Measurements from ENCODE around the gene PRPF8.
"Not testable (repeated sequence)": the region's sequence is repeated elsewhere in the genome, so short reads cannot be mapped to it uniquely, and the experiment has no call there.

DNA sequence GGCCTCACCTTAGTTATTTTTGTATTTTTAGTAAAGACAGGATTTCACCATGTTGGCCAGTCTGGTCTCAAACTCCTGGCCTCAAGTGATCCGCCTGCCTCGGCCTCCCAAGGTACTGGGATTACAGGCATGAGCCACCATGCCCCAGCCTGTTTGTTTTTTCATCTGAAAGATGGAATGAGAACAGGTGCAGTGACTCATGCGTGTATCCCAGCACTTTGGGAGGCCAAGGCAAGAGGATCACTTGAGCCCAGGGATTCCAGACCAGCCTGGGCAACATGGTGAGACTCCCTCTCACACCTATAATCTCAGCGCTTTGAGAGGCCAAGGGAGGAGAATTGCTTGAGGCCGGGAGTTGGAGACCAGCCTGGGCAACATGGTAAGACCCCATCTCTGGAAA is 15.2 kb upstream of the PRPF8 start:
- TF ChIP-seq, protein P1, sequence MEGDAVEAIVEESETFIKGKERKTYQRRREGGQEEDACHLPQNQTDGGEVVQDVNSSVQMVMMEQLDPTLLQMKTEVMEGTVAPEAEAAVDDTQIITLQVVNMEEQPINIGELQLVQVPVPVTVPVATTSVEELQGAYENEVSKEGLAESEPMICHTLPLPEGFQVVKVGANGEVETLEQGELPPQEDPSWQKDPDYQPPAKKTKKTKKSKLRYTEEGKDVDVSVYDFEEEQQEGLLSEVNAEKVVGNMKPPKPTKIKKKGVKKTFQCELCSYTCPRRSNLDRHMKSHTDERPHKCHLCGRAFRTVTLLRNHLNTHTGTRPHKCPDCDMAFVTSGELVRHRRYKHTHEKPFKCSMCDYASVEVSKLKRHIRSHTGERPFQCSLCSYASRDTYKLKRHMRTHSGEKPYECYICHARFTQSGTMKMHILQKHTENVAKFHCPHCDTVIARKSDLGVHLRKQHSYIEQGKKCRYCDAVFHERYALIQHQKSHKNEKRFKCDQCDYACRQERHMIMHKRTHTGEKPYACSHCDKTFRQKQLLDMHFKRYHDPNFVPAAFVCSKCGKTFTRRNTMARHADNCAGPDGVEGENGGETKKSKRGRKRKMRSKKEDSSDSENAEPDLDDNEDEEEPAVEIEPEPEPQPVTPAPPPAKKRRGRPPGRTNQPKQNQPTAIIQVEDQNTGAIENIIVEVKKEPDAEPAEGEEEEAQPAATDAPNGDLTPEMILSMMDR (IDR thresholded peaks at IDR 0.05; ENCODE audit: low read length) = not testable (repeated sequence)
- not testable (repeated sequence) for TF ChIP-seq EZH2 (IDR thresholded peaks at IDR 0.05; ENCODE audit: borderline replicate concordance, low read length)
